NK-92 (cell line): ENCODE measurements around the gene USP17L20.
"Not testable (repeated sequence)": the region's sequence is repeated elsewhere in the genome, so short reads cannot be mapped to it uniquely, and the experiment has no call there.

Experiments used
- DNase-seq: peaks from one replicate; lab custom pipeline; 2025; ENCODE audit not compliant: unreplicated experiment; lab: John Stamatoyannopoulos, UW

USP17L20 gene, protein sequence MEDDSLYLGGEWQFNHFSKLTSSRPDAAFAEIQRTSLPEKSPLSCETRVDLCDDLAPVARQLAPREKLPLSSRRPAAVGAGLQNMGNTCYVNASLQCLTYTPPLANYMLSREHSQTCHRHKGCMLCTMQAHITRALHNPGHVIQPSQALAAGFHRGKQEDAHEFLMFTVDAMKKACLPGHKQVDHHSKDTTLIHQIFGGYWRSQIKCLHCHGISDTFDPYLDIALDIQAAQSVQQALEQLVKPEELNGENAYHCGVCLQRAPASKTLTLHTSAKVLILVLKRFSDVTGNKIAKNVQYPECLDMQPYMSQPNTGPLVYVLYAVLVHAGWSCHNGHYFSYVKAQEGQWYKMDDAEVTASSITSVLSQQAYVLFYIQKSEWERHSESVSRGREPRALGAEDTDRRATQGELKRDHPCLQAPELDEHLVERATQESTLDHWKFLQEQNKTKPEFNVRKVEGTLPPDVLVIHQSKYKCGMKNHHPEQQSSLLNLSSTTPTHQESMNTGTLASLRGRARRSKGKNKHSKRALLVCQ

GRCh38 chr4:9257824-9258223 is at the start of gene USP17L20:
TSS of gene USP17L20 (plus strand) at chr4:9258124. CDS start at chr4:9258124, 0 bp downstream.
- not testable (repeated sequence) for DNase-seq

GRCh38 chr4:9210357-9210756 is 47.6 kb upstream of the USP17L20 start, which contains the start of gene USP17L10:
TSS of gene USP17L10 (plus strand) at chr4:9210657. CDS start at chr4:9210657, 0 bp downstream.
- DNase-seq = not testable (repeated sequence)

DNA sequence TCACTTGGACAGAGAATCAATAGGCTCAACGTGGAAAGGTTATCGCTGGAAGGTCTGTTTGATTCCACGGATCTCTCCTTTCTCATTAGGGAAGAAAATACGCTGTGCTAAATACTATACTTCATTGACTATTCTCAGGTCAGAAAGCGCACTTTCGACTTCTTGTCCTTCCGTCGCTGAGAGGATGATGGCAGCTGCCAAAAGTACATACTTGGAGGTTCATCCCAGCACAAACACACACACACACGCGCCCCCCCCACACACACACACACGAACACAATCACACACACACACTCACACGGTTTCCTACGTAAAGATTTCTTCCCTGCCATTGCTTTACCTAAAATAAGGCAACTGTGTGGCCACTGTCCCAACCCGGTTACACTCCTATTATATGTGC is 43.2 kb upstream of the USP17L20 start:
- DNase-seq = not testable (repeated sequence)

DNA sequence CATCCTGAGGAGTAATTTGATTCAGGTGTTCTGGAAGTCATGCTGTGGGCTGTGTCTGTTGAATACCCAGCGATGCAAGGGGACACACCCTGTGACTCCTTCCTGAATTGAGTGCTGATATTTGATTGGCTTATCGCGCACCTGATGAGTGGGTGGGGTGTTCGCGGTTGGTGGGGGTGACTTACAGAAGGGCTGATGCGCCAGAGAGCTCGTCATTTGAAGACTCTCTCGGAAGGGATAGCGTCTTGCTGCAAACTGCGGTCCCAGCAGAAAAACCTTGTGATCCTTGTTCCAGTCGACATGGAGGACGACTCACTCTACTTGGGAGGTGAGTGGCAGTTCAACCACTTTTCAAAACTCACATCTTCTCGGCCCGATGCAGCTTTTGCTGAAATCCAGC is 42.8 kb upstream of the USP17L20 start, which contains the start of gene USP17L11:
Gene USP17L11, plus strand, starts transcription at position 301 of the 400 bp plus-strand sequence. Its CDS starts 0 bp downstream, at position 301.
- not testable (repeated sequence) for DNase-seq

- DNase-seq = not testable (repeated sequence)
Measured at GRCh38 chr4:9219852-9220251, 38.1 kb upstream of the USP17L20 start, which contains the start of gene USP17L12. TSS of gene USP17L12 (plus strand) at chr4:9220152. CDS start at chr4:9220152, 0 bp downstream.

- not testable (repeated sequence) for DNase-seq
Measured at GRCh38 chr4:9224596-9224995, 33.3 kb upstream of the USP17L20 start, which contains the start of gene USP17L13. TSS of gene USP17L13 (plus strand) at chr4:9224896. CDS start at chr4:9224896, 0 bp downstream.

GRCh38 chr4:9230249-9230648 is 27.7 kb upstream of the USP17L20 start:
- not testable (repeated sequence) for DNase-seq

GRCh38 chr4:9234085-9234484 is 23.8 kb upstream of the USP17L20 start, which contains the start of gene USP17L15:
TSS of gene USP17L15 (plus strand) at chr4:9234385. CDS start at chr4:9234385, 0 bp downstream.
- not testable (repeated sequence) for DNase-seq

GRCh38 chr4:9238461-9238860 is 19.5 kb upstream of the USP17L20 start:
- DNase-seq = not testable (repeated sequence)

DNA sequence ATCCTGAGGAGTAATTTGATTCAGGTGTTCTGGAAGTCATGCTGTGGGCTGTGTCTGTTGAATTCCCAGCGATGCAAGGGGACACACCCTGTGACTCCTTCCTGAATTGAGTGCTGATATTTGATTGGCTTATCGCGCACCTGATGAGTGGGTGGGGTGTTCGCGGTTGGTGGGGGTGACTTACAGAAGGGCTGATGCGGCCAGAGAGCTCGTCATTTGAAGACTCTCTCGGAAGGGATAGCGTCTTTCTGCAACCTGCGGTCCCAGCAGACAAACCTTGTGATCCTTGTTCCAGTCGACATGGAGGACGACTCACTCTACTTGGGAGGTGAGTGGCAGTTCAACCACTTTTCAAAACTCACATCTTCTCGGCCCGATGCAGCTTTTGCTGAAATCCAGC is 14.3 kb upstream of the USP17L20 start, which contains the start of gene USP17L17:
Gene USP17L17, plus strand, starts transcription at position 301 of the 400 bp plus-strand sequence. Its CDS starts 0 bp downstream, at position 301.
- DNase-seq = not testable (repeated sequence)

DNA sequence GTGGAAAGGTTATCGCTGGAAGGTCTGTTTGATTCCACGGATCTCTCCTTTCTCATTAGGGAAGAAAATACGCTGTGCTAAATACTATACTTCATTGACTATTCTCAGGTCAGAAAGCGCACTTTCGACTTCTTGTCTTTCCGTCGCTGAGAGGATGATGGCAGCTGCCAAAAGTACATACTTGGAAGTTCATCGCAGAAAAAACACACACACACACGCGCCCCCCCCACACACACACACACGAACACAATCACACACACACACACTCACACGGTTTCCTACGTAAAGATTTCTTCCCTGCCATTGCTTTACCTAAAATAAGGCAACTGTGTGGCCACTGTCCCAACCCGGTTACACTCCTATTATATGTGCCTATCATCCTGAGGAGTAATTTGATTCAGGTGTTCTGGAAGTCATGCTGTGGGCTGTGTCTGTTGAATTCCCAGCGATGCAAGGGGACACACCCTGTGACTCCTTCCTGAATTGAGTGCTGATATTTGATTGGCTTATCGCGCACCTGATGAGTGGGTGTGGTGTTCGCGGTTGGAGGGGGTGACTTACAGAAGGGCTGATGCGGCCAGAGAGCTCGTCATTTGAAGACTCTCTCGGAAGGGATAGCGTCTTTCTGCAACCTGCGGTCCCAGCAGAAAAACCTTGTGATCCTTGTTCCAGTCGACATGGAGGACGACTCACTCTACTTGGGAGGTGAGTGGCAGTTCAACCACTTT is 9.8 kb upstream of the USP17L20 start, which contains the start of gene USP17L18:
Gene USP17L18, plus strand, starts transcription at position 678 of the 728 bp plus-strand sequence. Its CDS starts 0 bp downstream, at position 678.
- DNase-seq = not testable (repeated sequence)

DNA sequence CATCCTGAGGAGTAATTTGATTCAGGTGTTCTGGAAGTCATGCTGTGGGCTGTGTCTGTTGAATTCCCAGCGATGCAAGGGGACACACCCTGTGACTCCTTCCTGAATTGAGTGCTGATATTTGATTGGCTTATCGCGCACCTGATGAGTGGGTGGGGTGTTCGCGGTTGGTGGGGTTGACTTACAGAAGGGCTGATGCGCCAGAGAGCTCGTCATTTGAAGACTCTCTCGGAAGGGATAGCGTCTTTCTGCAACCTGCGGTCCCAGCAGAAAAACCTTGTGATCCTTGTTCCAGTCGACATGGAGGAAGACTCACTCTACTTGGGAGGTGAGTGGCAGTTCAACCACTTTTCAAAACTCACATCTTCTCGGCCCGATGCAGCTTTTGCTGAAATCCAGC is 4.8 kb upstream of the USP17L20 start, which contains the start of gene USP17L19:
Gene USP17L19, plus strand, starts transcription at position 301 of the 400 bp plus-strand sequence. Its CDS starts 0 bp downstream, at position 301.
- not testable (repeated sequence) for DNase-seq

- not testable (repeated sequence) for DNase-seq
Measured at GRCh38 chr4:9262572-9262971, 4.6 kb downstream of the USP17L20 start, which contains the start of gene USP17L21. TSS of gene USP17L21 (plus strand) at chr4:9262872. CDS start at chr4:9262872, 0 bp downstream.

DNA sequence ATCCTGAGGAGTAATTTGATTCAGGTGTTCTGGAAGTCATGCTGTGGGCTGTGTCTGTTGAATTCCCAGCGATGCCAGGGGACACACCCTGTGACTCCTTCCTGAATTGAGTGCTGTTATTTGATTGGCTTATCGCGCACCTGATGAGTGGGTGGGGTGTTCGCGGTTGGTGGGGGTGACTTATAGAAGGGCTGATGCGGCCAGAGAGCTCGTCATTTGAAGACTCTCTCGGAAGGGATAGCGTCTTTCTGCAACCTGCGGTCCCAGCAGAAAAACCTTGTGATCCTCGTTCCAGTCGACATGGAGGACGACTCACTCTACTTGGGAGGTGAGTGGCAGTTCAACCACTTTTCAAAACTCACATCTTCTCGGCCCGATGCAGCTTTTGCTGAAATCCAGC is 9.4 kb downstream of the USP17L20 start, which contains the start of gene USP17L22:
Gene USP17L22, plus strand, starts transcription at position 301 of the 400 bp plus-strand sequence. Its CDS starts 0 bp downstream, at position 301.
- not testable (repeated sequence) for DNase-seq

GRCh38 chr4:9271719-9272118 is 13.8 kb downstream of the USP17L20 start:
- DNase-seq = not testable (repeated sequence)
